ENCODE data around the gene CEP72.

CEP72 gene

DNA sequence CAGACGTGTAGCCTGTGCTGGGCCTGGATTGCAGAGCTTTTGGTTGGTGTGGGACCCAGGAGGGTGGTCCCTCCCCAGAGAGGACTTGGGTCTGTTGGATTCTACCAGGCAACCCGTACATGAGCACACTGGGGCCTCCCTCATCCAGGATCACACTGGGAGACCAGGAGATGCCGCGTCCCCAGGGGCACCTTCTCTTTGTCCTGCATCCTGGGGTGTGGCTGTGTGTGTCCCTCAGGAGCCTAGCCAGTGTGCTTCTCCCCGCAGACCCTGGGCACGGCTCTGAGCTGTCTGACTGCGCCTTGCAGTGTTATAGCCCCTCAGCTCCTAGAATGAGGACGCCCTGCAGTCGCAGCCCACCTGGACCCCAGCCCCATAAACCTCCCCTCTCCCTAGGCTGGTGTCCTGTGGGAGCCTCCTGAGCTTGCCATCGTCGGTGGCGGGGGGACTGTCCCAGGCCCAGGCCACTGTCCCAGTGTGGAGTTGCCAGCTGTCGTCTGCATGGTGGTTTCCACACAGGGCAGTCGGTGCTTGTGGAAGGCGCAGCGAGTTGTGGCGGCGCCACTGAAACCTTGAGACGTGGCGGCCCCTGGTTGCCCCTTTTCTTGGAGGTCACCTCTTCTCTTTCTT, 27.6 kb downstream of the CEP72 start:
- no peak for DNase-seq (ENCODE audit: low read depth)

DNA sequence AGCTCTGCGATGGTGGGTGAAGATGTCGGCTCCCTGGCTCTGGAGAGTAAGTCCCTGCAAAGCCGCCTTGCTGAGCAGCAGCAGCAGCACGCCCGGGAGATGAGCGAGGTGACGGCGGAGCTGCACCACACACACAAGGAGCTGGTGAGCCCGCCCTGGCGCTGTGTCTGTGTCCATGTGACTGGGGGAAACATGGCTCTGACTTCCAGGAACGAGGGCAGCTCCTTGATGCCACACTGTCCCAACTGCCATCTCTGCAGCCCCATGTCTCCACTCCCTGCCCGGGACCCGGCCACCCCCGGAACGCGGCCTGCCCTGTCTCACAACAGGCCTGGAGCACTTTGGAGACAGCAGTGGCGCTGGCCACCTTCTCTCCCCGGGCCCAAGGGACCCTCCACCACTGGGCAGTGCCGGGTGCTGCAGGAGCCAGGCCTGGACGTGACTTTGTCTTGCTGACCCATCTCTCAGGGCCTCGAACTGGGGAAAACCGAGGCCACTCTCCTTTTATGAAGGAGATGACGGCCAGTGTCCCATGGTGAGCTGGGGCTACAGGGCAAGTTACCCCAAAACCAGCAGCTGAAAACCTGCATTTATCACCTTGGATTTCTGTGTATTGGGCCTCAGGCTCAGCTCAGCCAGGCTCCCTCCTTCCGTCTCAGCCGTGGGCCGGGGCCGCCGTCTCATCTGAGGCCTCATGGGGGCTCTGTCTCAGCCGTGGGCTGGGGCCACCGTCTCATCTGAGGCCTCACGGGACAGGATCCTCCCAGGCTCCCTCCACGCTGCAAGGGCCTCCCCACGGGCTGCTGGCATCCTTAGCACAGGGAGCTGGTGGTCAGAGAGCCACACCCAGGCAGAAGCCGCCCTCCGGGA, 28.6 kb downstream of the CEP72 start:
- DNase-seq (ENCODE audit: low read depth), result no peak

DNA sequence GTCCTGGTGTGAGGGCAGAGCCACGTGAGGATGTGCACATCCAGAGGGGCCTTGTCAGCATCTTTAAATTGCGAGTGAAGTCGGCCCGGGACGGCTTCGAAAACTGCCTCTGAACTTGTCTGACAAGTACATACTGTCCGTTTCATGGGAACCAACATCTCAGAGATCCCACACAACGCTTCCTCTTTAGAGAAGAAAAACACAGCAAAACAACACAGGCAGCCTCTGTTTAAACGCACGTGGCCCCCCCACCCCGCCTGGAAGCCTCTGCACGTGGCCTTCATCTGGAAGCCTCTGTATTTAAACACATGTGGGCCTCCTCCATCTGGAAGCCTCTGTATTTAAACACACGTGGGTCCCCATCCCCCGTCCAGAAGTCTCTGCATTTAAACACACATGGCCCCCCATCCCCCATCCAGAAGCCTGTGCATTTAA, 29.2 kb downstream of the CEP72 start:
- no peak for DNase-seq (ENCODE audit: low read depth)

DNA sequence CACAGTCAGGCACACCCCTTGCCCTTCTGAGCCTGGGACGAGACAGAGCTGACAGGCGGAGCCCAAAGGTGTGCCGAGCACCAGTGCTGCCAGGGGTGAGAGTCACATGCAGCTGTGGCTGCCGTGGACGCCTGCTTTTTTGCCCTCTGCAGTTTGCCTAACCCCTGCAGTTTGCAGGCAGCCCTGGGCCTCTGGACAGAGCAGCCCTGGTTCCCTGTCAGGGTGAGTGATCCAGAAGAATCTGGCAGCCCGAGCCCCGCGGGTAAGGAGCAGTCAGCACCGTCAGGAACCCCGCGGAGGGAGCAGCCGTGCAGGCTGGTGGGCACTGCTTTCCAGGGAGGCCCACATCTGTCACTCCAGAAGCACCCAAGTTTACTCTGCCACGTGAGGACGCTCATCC, 30.3 kb downstream of the CEP72 start:
- DNase-seq (ENCODE audit: low read depth), result no peak

DNA sequence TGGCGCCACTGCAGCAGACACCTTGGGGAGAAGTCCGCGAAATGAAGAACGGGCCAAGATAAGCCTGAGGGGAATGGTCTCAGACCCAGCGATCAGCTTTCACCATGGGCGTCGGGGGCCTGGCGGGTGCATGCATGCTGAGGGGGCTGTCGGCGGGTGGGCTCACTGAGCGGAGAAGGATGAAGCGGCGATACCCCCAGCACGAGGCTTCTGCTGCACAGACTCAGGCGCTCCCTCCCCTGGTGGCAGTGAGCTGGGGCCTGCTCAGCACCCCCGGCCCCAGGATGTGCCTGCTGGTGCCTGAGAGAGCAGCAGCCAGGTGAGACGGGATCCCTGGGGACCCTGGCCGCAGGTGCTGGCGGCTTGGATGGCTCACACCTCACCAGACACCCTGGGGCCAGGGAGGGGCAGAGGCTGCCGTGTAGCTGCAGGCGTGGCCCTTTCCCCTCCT, 31.2 kb downstream of the CEP72 start:
- DNase-seq (ENCODE audit: low read depth), result no peak

DNA sequence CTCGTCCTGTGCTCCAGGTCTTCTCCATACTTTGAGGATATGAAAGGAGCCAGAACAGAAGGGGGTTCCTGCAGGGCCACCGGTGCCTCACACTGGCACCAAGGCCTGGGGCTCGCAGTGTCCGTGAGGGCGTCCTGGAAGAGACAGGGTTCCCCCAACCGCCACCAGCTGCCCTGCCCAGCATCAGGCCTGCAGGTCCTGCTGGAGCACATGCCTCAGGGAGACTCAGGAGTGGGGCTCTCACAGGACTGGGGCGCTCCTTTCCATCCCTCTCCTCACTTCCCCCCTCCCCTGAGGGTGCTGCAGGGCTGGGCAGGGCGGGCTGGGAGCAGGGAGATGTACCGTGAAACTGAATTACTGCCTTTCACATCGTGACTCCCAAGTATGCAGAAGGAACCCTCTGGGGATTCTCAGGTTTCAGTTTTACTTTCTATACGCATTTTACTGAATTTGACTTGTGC, 31.7 kb downstream of the CEP72 start:
- DNase-seq (ENCODE audit: low read depth), result no peak

DNA sequence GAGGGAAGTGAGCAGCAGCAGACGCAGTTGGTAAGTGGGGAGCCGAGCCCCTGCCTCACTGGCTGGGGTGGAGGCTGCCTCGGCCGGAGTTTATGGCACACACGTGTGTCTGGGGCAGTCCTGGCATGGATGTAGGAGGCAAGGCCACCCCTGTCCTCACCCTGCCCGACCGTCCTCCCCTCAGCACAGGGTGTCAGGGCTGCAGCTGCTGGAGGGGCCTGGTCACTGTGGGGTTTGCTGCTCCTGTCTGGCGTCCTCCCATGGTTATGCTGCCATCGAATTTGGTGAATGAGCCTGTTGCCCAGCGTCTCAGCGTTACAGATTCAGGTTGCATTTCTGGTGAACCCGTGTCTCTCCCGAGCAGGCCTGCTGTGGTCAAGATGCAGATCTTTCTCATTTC, 32.4 kb downstream of the CEP72 start:
- no peak for DNase-seq (ENCODE audit: low read depth)

DNA sequence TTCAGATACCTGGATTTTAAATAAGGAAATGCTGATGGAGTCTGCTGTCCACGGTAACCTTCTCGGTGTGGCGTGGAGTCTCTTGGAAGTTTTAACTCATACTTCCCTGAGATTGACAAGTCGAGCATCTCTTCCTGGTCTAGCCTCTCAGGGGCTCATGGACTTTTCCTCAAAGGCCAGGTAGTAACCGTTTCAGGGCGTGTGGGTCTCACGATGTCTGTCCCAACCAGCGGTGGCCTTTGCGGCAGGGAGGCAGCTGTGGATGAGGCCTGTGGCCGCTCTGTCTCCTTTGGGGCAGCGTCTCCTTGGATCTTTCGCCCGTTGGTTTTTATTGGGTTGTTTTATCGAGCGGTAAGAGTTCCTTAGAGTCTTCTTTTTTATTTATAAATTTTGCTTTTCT, 32.8 kb downstream of the CEP72 start:
- no peak for DNase-seq (ENCODE audit: low read depth)

DNA sequence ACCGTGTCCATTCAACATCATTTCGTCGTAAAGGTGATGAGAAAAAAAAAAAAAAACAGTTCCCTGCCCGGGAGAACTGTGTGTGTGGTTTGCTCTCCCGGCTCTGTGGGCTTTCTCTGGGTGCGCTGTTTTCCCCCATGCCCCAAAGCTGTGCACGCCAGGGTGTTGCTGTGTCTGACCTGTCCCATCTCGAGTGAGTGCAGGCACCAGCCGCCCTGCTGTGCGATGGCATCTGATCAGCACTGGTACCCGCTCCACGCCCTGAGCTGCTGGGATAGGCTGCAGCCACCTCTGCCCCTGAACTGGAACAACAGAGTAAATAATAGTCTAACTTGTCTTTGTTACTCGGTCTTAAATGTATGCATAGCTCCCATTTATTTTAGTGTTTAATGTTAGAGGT, 33.3 kb downstream of the CEP72 start:
- DNase-seq (ENCODE audit: low read depth), result no peak

DNA sequence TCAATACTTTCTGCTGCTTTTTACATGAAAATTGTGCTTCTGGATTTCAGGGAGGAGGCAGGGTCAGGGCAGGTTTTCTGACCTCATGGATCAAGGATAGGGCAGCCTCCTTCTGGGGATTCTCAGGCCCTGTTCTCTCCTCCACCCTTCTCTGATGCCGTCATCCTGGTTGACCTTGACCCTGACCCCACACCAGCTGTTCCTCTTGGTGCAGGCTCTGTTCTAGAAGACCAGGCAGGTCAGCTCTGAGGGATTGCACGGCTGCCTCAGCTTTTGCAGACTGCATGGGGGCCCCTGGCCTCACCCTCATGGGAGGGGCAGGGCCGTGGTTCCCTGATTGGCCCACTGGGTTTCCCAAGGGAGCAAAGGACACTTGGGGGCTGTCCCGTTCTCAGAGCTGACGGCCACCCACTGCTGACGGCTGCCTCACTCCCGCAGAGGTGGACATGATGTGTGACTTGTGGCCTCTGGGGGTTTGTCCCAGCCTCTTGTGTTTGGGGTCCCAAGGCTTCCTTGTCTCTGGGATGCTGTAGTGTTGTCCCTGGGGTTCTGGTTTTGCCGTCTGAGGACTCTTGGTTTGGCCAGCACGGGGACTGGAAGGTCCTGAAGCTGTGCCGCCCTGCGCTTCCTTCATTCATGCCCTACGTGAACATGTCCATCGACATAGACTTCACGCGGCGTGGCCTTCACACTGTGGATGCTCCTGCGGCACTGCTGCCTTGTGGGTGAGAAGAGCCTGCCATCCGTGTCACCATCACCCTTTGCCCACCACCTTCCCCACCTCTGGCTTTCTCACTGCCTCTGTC, 34.5 kb downstream of the CEP72 start:
- DNase-seq (ENCODE audit: low read depth), result no peak

DNA sequence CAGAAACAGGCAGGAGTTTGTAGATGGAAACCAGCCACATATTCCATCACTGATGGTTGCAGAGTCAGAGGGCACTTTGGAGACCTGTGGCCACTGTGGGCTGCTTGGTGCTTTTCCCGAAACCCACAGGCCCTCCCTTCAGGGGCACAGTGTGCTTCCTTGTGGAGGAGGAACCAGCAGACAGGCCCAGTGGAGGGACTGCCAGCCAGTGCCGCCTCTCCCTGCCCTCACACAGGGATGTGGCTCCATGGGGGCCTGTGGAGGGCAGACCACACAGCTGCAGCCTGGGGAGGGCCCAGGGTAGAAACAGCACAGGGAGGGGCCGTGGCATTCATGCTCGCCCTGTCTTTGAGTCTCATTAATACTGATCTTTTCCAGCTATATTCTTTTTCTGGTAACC, 35.2 kb downstream of the CEP72 start:
- no peak for DNase-seq (ENCODE audit: low read depth)

DNA sequence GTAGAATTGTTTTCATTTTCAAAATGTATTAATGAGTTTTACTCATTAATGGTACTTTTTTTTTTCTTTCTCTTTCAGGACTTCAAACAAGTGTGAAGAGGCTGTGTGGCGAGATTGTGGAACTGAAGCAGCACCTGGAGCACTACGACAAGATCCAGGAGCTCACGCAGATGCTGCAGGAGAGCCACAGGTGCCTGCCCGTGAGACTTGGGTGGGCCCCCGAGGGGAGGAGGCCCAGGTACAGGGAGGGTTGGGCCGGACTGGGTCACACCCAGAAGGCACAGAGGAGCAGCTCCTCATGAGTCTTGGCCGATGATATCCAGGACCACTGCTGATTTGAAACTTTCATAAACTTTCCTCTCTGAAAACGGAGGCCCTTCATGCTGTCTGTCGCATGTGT, 35.6 kb downstream of the CEP72 start:
- no peak for DNase-seq (ENCODE audit: low read depth)

DNA sequence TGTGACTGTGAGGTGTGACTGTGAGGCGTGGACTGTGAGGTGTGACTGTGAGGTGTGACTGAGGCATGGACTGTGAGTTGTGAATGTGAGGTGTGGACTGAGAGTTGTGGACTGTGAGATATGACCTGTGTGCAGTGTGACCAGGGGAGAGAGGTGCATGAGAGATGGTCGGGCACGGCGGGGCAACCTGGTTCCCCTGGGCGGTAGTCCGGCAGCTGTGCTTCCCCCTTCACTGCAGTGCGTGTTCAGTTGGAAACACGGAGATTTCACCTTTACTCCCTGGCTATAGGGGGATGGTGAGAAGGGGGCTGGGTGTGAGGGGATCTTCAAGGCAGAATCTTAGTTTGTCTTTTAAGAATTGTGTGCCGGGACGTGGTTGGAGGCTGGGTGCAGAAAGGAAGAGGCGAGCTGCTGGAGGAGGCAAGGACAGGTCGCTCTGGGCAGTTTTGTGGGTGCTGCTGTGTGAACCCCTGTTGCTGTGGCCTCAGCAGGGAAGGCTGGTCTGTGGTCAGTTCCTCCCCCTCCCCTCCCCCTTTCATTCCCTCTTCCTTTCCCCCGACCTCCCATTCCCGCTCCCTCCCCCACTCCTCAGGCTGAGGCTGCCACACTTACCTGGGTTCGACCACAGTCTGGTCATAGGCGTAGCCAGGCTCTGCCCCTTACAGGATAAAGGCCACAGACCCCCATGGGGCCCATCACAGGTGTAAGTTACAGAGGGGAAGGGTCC, 39.3 kb downstream of the CEP72 start:
- DNase-seq (ENCODE audit: low read depth), result no peak

DNA sequence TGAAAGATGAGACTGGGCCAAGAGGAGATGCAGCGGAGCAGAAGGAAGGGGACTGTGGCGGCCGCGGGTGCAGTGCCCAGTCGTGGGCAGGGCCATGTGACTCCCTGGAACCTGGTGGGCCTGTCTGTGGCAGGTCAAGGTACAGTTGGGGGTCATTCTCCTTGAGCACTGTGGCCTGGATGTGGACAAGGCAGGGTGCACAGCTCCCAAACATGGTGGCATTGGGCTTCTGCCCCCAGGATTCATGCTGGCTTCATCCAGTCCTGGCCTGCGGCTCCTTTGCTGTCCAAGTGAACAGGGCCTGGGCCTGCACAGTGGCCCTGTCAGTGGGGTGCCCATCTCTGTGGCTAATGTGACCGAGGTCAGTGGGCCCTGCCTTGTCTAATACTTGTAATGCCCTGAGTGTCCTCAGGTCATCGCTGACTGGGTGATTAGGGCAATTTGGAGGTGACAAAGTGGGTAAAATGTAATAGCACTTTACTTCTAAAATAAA, 39.9 kb downstream of the CEP72 start:
- DNase-seq (ENCODE audit: low read depth), result no peak

DNA sequence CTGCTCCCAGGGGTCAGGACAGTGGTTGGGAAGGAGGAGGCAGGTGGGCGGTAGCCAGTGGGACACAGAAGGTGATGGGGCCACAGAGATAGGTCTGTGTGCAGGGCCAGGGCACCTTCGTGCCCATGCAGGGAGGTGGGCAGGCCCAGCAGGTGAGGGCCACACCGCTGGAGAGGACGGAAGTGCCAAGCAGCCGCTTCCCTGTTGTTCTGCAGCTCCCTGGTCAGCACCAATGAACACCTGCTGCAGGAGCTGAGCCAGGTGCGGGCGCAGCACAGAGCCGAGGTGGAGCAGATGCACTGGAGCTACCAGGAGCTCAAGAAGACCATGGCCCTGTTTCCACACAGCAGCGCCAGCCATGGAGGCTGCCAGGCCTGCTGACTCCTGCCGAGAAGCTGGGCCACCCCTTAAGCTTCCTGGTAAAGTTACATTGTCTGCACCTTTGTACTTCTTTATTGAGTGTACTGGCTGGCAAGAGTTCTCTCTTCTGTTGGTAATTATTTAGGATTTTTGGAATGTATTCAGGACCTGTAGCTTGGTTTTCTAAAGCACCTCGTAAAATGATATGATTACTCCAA, 40.7 kb downstream of the CEP72 start:
- DNase-seq (ENCODE audit: low read depth), result no peak

DNA sequence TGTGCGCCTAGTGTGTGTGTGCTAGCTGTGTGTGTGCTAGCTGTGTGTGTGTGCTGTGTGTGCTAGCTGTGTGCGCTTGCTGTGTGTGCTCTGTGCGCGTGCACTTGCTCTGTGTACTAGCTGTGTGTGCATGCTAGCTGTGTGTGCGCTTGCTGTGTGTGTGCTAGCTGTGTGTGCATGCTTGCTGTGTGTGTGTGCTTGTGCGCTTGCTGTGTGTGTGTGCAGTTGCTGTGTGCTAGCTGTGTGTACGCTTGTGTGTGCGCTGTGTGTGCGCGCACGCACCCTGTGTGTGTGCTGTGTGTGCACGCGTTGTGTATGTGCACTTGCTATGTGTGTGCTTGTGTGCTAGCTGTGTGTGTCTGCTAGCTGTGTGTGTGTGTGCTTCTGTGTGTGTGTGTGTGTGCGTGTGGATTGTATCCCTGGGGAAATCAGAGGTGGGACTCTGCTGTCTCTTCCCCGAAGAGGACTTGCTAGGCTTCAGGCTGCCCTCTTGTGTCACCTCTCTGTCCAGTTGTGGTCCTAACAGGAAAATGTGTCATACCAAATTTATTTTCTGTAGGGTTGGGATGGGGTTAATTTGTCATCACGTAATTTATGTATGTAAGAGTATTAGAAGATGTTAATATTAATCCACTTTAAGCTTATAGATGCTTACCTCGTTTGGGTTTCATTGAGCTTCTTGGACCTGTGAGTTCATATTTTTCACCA, 42.1 kb downstream of the CEP72 start:
- no peak for DNase-seq (ENCODE audit: low read depth)

DNA sequence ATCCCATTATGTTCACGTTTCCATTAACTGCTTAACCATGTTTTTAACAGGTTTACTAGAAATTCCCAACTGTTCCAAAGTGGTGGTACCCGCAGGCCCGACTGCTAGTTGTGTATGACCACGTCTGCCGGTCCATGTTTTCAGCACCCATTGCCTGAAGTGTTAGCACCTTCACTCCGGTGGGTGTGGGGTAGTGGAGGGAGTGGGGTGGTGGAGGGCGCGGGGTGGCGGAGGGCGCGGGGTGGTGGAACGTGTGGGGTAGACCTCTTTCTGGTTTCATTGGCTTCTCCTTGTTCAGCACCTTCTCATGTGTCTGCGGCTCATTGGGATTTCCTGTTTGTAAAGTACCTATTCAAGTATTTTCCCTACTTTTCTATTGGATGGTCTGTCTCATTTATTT, 43.3 kb downstream of the CEP72 start:
- no peak for DNase-seq (ENCODE audit: low read depth)

DNA sequence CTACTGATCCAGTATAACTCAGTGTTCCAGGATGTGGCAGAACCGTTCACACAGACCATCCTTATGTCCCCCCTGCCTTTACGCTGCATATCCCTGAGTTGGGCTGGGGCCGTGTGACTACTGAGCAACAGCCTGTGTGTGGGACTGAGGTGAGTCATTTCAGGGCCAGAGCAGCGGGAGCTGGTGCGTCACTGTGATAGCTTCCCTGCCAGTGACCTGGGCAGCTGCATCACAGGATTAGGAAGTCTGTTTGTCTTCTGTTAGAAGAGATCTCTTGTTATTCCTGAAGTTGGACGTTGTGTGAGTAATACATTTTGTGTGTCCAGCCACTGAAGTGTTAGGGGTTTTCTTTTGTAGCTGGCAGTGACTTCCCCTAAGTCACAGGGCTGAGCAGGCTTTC, 45.4 kb downstream of the CEP72 start:
- no peak for DNase-seq (ENCODE audit: low read depth)

DNA sequence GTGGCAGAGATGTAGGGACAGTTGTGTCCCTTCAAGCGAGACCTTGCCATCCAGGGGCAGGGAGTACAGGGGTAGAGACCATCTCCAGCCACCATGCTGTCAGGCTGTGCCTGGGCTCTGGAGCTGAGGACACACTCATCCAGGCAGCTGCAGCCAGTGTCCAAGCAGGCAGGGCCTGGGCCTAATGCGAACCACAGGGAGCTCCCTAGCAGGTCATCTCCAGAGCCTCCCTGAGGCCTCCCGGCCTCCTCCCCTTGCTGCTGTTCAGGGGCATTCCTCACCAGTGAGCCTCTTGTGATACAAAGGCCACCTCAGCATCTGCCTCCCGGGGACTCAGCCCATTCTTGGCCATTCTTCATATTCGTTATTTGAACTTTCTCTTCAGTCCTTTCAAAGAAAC, 46.0 kb downstream of the CEP72 start:
- DNase-seq (ENCODE audit: low read depth), result no peak

DNA sequence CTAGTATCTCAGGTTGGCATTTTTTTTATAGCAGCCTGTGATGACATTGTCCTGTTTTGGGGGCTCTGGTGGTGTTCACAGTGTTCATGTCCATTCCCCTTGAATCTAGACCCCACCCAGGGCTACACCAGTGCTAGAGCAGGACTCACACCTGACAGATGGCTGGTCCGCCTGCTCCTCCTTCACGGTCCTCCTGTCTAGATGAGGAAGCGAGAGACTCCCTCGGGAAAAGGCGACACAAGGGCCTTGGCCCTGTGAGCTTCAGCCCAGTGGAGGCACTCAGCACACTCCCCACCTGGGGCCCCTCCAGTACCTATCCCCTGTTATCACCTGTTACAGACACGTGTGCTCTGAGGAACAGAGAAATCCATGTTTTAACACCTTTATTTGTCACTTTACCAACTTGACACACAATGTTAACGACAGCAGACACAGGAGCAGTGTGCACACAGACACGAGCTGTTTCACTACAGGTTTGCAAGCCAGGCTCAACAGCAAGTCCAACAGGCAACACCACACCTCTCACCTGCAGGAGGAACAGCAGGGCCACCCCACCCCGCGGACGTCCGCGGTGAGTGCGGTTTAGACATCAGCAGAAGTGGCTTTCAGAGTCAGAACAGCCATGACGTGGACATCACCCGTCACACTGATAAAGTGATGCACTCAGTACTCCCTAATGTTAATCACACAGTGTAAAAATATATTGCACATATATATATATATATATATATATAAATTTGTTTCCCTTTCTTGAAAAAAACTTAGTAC, 47.5 kb downstream of the CEP72 start:
- no peak for DNase-seq (ENCODE audit: low read depth)

Measured in stimulated activated CD8-positive, alpha-beta memory T cell treated with anti-CD3 and anti-CD28 coated beads, Interleukin-4, amount 100 ng/mL, for 24 hours (primary cell).